HG02571 (cell line): ENCODE data around the gene KRT71.
"Not testable (repeated sequence)": the region's sequence is repeated elsewhere in the genome, so short reads cannot be mapped to it uniquely, and the experiment has no call there.

Source experiments
- ATAC-seq: cut with Tn5 transposase; IDR thresholded peaks from one replicate; pipeline ENCODE4 v1.9.1; 2021; ENCODE audit warnings: mild to moderate bottlenecking, moderate library complexity; ENCODE audit not compliant: unreplicated experiment

The KRT71 gene

GRCh38 chr12:52552681-52553195 lies at the start of gene KRT71:
Gene KRT71 (minus strand): TSS chr12:52553145. CDS start chr12:52553077, 68 bp downstream.
- no peak for ATAC-seq

GRCh38 chr12:52602552-52602951 lies 49.6 kb upstream of the KRT71 start:
- ATAC-seq = no peak

GRCh38 chr12:52601671-52602070 lies 48.7 kb upstream of the KRT71 start:
- ATAC-seq = no peak

GRCh38 chr12:52600941-52601481 lies 48.1 kb upstream of the KRT71 start, which contains the start of gene KRT72:
Gene KRT72 (minus strand): TSS chr12:52601463. CDS start chr12:52601452, 11 bp downstream.
- no peak for ATAC-seq

- no peak for ATAC-seq
Observed at GRCh38 chr12:52600475-52600874, 47.5 kb upstream of the KRT71 start.

- ATAC-seq = no peak
Observed at GRCh38 chr12:52600071-52600470, 47.1 kb upstream of the KRT71 start.

- ATAC-seq = no peak
Observed at GRCh38 chr12:52598966-52599365, 46.0 kb upstream of the KRT71 start.

GRCh38 chr12:52594237-52594636 lies 41.3 kb upstream of the KRT71 start:
- not testable (repeated sequence) for ATAC-seq

- no peak for ATAC-seq
Observed at GRCh38 chr12:52591521-52591920, 38.6 kb upstream of the KRT71 start.

- no peak for ATAC-seq
Observed at GRCh38 chr12:52590021-52590420, 37.1 kb upstream of the KRT71 start.

- no peak for ATAC-seq
Observed at GRCh38 chr12:52587563-52587962, 34.6 kb upstream of the KRT71 start.

- ATAC-seq = no peak
Observed at GRCh38 chr12:52585946-52586345, 33.0 kb upstream of the KRT71 start.

- no peak for ATAC-seq
Observed at GRCh38 chr12:52585066-52585465, 32.1 kb upstream of the KRT71 start.

- ATAC-seq = no peak
Observed at GRCh38 chr12:52584156-52584682, 31.3 kb upstream of the KRT71 start.

GRCh38 chr12:52582971-52583456 lies 30.1 kb upstream of the KRT71 start:
- ATAC-seq = no peak

- ATAC-seq = no peak
Observed at GRCh38 chr12:52582486-52582885, 29.5 kb upstream of the KRT71 start.

GRCh38 chr12:52581481-52581880 lies 28.5 kb upstream of the KRT71 start:
- no peak for ATAC-seq

- ATAC-seq = no peak
Observed at GRCh38 chr12:52581066-52581465, 28.1 kb upstream of the KRT71 start.

GRCh38 chr12:52580496-52580895 lies 27.6 kb upstream of the KRT71 start:
- no peak for ATAC-seq

GRCh38 chr12:52579468-52580465 lies 26.8 kb upstream of the KRT71 start:
- ATAC-seq = no peak

- no peak for ATAC-seq
Observed at GRCh38 chr12:52578469-52578868, 25.5 kb upstream of the KRT71 start.
